GM18858 (cell line): Measurements from ENCODE around the gene PTPRJ.
"Not testable (repeated sequence)": the region's sequence is repeated elsewhere in the genome, so short reads cannot be mapped to it uniquely, and the experiment has no call there.

ENCODE experiments used
- ATAC-seq: cut with Tn5 transposase; IDR thresholded peaks from one replicate; pipeline ENCODE4 v1.9.1; 2021; ENCODE audit not compliant: unreplicated experiment

The PTPRJ gene

DNA sequence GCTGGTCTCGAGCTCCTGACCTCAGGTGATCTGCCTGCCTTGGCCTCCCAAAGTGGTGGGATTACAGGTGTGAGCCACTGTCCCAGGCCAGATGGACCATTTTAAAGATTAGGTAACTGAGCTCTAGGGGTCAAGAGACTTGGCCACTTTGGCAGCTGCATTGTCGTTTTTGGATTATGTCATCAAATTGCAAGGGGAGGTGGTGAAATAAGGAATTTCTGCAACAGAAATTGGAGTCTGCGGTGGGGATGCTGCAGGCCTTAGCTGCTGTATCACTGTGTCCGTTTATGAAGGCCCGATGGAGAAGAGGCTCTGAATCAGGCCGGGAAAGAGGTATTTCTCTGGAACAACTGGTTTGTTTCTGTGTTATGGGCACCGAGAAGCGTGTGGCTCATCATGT, 34.6 kb downstream of the PTPRJ start:
- ATAC-seq: no peak

GRCh38 chr11:48017105-48017830, 36.9 kb downstream of the PTPRJ start:
- ATAC-seq: no peak

DNA sequence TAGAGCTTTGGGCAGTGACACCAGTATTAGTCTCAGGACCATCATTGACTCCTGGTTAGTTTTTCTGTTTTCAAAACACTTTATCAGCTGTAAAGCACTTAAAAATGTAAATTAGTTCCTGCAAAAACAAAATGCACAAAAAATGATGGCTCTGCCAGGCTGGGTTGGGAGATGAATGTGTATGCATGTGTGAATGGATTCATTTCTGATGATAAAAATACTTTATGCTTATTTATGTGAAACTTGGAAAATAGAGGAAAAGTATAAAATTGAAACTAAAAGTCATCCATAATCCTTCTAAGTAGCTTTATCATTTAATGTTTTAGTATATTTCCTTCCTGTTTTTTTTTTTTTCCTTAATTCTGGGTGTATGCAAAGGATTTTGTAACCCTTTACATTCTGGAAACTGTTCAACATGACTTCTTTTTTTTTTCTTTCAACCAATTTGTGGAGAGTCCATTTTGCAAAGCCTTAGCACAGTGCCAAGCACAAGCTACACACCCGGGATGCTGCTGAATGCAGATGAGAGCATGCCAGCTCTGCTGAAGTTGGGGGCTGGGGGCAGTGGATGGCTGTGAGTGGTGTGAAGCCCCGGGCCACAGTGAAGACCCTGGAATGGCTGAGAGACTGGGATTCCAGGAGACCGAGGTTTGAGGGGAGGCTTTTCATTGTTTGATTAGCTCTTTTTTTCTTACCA, 37.6 kb downstream of the PTPRJ start:
- ATAC-seq: no peak

- no peak for ATAC-seq
These were observed 38.3 kb downstream of the PTPRJ start for GRCh38 chr11:48018528-48019216.

GRCh38 chr11:48019217-48019584, 38.8 kb downstream of the PTPRJ start:
- no peak for ATAC-seq

GRCh38 chr11:48019595-48019994, 39.2 kb downstream of the PTPRJ start:
- no peak for ATAC-seq

DNA sequence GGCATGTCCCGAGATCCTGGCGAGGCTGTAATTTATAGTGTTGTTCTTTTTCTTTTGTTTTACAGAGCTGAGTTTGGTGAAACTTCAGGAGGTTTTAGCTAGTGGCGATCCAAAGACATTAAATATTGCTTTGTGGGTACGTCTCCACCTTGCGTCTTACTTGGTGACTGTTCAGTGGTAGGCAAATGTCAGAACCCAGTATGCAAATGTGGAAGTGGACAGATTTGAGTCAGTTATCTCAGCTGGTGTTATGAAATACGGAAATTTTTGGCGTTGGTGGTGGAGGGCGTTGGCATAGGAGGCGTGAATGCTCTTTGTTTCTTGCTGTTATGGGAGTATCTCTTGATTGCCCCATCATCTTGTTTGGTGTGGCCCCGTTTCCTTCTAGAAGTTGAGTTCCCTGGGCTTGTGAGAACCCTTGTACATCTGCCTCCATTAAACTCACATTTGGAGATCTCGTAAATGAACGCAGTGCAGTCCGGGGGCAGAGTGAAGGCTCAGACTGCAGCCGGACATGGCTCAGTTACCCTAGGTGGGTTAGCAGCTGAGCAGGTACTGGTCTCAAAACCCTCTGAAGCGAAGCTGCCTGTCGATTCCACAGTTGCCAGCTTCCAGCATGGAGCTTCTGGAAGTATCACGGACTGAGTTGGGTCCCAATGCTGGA, 39.9 kb downstream of the PTPRJ start:
- ATAC-seq: peak; percentile 77

DNA sequence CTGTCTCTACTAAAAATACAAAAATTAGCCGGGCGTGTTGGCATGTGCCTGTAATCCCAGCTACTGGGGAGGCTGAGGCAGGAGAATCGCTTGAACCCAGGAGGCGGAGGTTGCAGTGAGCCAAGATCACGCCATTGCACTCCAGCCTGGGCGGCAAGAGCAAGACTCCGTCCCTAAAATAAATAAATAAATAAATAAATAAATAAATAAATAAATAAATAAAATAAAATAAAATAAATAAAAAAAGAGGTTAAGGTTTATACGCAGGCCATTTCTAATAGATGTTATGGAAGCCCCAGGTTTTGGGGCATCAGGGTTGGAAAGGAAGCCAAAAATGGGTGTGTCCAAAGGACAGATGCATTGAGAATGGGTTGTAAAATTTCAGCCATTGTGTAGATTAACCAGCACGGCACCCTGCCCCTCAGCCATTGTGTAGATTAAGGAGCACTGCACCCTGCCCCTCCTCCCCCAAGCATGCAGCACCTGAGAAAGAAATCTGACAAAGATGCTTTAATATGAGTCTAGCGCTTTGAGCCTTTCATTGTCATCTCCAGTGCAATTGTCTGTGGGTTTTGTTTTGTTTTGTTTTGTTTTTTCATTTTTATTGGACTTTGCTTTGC, 41.0 kb downstream of the PTPRJ start:
- not testable (repeated sequence) for ATAC-seq

GRCh38 chr11:48022445-48022844, 42.1 kb downstream of the PTPRJ start:
- ATAC-seq: no peak

- not testable (repeated sequence) for ATAC-seq
These were observed 43.2 kb downstream of the PTPRJ start for GRCh38 chr11:48023608-48024007.

- ATAC-seq: no peak
These were observed 44.3 kb downstream of the PTPRJ start for GRCh38 chr11:48024635-48025071.

GRCh38 chr11:48025293-48025983, 45.1 kb downstream of the PTPRJ start:
- no peak for ATAC-seq

DNA sequence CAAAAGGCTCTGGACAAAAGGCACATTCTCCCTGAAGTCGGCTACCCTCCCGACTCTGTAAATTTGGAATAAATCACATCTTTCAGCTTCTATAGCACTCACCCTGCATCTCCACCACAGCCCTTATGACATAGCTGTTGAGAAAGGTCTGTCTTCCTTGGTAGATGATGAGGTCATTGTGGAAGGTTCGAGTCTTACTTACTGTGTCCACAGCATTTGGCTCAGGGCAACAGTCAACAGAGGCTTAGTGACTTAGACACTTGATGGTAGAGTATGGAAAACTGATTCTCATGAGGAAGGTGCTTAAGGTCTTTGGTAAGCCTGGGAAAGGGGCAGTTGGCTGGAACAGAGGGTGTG, 45.6 kb downstream of the PTPRJ start:
- ATAC-seq: no peak

GRCh38 chr11:48028914-48029680, 48.7 kb downstream of the PTPRJ start:
- no peak for ATAC-seq

GRCh38 chr11:48029681-48030290, 49.4 kb downstream of the PTPRJ start:
- ATAC-seq: no peak

DNA sequence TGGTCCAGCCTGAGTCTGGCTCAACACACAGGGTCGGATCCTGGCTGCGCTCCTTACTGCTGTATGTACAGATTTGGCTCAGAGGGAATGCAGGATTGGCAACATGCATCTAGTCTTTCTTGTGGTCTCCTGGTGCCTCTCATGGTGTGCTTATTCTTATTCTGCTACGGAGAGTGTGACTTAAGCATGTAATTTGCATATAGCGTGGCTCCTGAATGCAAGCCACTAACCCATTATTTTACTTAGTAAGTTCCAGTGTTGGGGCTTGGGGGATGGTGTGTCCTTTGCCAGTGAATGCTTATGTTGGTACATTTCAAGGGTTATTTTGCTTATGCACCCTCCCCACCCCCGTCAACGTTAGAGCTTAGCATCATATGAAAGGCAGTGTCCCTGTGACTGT, 51.2 kb downstream of the PTPRJ start:
- ATAC-seq: no peak

DNA sequence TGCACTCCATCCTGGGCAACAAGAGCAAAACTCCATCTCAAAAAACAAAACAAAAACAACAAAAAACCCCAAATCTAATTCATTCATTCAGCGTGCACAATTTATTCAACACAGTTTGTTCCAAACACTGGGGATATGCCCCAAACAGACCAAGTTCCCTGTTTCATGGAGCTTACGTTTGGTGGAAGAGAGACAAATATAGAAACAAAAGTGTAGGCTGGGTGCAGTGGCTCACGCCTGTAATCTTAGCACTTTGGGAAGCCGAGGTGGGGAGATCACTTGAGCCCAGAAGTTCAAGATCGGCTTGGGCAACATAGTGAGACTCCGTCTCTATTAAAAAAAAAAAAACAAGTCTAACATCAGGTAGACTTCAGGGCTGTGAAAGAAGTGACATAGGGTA, 52.4 kb downstream of the PTPRJ start:
- no peak for ATAC-seq

GRCh38 chr11:48033918-48034341, 53.6 kb downstream of the PTPRJ start:
- ATAC-seq: no peak
